PC-3 (cell line): ENCODE results near the gene STAT4.

Experiments
- EZH2 ChIP-seq: fragments of 300-600 bp; sonication (generic); IDR thresholded peaks from one replicate; pipeline ENCODE4 v1.6.1; 2017; ENCODE audit warnings: antibody characterized with exemption, mild to moderate bottlenecking, low read length; ENCODE audit not compliant: unreplicated experiment
- TF ChIP-seq, protein P1 (sequence below): fragments of 300-600 bp; sonication (generic); conservative IDR thresholded peaks from 2 replicates; pipeline ENCODE4 v1.5.1; 2017; ENCODE audit warnings: antibody characterized with exemption, low read depth, mild to moderate bottlenecking, low read length

DNA sequence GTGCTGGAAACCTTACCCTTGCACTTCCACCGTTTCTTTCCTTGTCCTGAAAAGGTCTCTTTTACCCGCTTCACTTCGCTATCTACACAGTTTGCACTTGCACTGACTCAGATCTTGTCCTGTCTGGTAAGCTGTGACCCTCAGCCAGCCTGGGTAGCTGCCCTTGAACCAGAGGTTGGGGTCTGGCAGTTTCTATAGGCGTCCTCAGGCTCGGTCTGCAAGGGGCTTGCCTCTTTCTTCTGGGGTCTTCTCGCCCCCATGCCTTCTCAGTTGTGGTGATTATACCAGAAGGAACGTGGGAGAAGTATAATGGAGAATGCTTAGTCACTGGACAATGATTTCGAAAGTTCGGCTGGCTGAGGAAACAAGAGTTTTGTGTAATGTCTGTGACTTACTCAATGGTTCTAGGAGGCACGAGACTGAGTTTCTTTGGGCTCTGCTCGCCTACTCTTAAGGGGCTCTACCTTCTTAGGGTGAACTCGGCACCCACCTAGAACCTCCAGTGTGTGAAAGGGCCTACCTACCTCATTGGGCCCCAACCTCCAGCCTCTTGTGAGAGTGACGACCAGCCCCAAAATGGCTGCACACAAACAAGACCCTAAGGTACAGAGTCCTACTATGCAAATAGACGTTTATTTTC, 129.9 kb downstream of the STAT4 start:
- TF ChIP-seq, protein P1, sequence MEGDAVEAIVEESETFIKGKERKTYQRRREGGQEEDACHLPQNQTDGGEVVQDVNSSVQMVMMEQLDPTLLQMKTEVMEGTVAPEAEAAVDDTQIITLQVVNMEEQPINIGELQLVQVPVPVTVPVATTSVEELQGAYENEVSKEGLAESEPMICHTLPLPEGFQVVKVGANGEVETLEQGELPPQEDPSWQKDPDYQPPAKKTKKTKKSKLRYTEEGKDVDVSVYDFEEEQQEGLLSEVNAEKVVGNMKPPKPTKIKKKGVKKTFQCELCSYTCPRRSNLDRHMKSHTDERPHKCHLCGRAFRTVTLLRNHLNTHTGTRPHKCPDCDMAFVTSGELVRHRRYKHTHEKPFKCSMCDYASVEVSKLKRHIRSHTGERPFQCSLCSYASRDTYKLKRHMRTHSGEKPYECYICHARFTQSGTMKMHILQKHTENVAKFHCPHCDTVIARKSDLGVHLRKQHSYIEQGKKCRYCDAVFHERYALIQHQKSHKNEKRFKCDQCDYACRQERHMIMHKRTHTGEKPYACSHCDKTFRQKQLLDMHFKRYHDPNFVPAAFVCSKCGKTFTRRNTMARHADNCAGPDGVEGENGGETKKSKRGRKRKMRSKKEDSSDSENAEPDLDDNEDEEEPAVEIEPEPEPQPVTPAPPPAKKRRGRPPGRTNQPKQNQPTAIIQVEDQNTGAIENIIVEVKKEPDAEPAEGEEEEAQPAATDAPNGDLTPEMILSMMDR = no peak
- TF ChIP-seq EZH2 = no peak
